ENCODE measurements around the gene KCTD10. TPM values are rescaled to one million over a fixed set of nuclear protein-coding genes. Genes with fewer than 3 reads are reported as not detected.
A peak's percentile ranks its signal among the peaks of the same experiment; 100 is the strongest.

The KCTD10 gene
- total and polyA plus RNA-seq, 9 of the 15 experiments (the other 6 are each of a cell fraction or from before 2014, with no cell fraction given) = 1.9 to 37.5 (median 15.7) TPM

- TF ChIP-seq AFF4 (CRISPR knock-in tag; IDR thresholded peaks at IDR 0.05) = no peak
- peak; percentile 59; the same call in 1 of the 2 replicates for TF ChIP-seq ZNF197 (CRISPR knock-in tag; IDR thresholded peaks at IDR 0.05; ENCODE audit: low read depth)
- no peak for TF ChIP-seq ZNF740 (CRISPR knock-in tag; IDR thresholded peaks at IDR 0.05)
- TF ChIP-seq ZNF740 (tag; IDR thresholded peaks at IDR 0.05) = no peak
- TF ChIP-seq DDX20 (tag; IDR thresholded peaks at IDR 0.05; ENCODE audit: low read depth) = 0 out of 2 replicates have a peak, but pooled peaks have one; percentile 60
- peak; percentile 97 for TF ChIP-seq ZNF592 (IDR thresholded peaks at IDR 0.05)
- no peak for TF ChIP-seq FOXJ2 (tag; IDR thresholded peaks at IDR 0.05)
- TF ChIP-seq ZNF175 (CRISPR knock-in tag; IDR thresholded peaks at IDR 0.05; ENCODE audit: low read depth) = peak; percentile 91
- TF ChIP-seq ZBTB49 (CRISPR knock-in tag; IDR thresholded peaks at IDR 0.05; ENCODE audit: borderline replicate concordance) = no peak
- TF ChIP-seq ZNF655 (CRISPR knock-in tag; IDR thresholded peaks at IDR 0.05) = no peak
- TF ChIP-seq MCM2 (IDR thresholded peaks at IDR 0.05; ENCODE audit: low read depth) = no peak
- no peak for TF ChIP-seq PHF20 (IDR thresholded peaks at IDR 0.05; ENCODE audit: partially characterized antibody)
Observed at GRCh38 chr12:109461049-109461845, 15.9 kb downstream of the KCTD10 start (continued).
